GM21723 (cell line): Measurements from ENCODE around the gene CHRNA5.
A peak's percentile ranks its signal among the peaks of the same experiment; 100 is the strongest.
"Not testable (repeated sequence)": the region's sequence is repeated elsewhere in the genome, so short reads cannot be mapped to it uniquely, and the experiment has no call there.

Experiments used
- ATAC-seq: cut with Tn5 transposase; IDR thresholded peaks from one replicate; pipeline ENCODE4 v1.9.1; 2021; ENCODE audit warnings: mild to moderate bottlenecking, moderate library complexity; ENCODE audit not compliant: unreplicated experiment

The CHRNA5 gene

GRCh38 chr15:78564743-78565096 lies 600 bp upstream of the CHRNA5 start:
- peak; percentile 14 for ATAC-seq

GRCh38 chr15:78565951-78566774 lies 843 bp downstream of the CHRNA5 start:
- peak; percentile 26 for ATAC-seq

GRCh38 chr15:78567531-78567930 lies 2.2 kb downstream of the CHRNA5 start:
- no peak for ATAC-seq

- ATAC-seq: no peak
These were observed 5.4 kb downstream of the CHRNA5 start for GRCh38 chr15:78570710-78571109.

GRCh38 chr15:78571382-78571781 lies 6.1 kb downstream of the CHRNA5 start:
- no peak for ATAC-seq

- ATAC-seq: no peak
These were observed 8.1 kb downstream of the CHRNA5 start for GRCh38 chr15:78573416-78573815.

GRCh38 chr15:78574944-78575343 lies 9.6 kb downstream of the CHRNA5 start:
- no peak for ATAC-seq

- no peak for ATAC-seq
These were observed 32.3 kb downstream of the CHRNA5 start for GRCh38 chr15:78597583-78597982.

- ATAC-seq: no peak
These were observed 33.0 kb downstream of the CHRNA5 start for GRCh38 chr15:78598348-78598747.

GRCh38 chr15:78599189-78599588 lies 33.9 kb downstream of the CHRNA5 start:
- no peak for ATAC-seq

- ATAC-seq: no peak
These were observed 38.1 kb downstream of the CHRNA5 start for GRCh38 chr15:78603467-78603866.

GRCh38 chr15:78604420-78604819 lies 39.1 kb downstream of the CHRNA5 start:
- ATAC-seq: no peak

GRCh38 chr15:78605201-78605600 lies 39.9 kb downstream of the CHRNA5 start:
- no peak for ATAC-seq

- no peak for ATAC-seq
These were observed 40.4 kb downstream of the CHRNA5 start for GRCh38 chr15:78605680-78606079.

- not testable (repeated sequence) for ATAC-seq
These were observed 44.2 kb downstream of the CHRNA5 start for GRCh38 chr15:78609551-78609950.

GRCh38 chr15:78614021-78614420 lies 48.7 kb downstream of the CHRNA5 start:
- ATAC-seq: no peak

- no peak for ATAC-seq
These were observed 49.9 kb downstream of the CHRNA5 start for GRCh38 chr15:78615151-78615589.

- ATAC-seq: no peak
These were observed 51.2 kb downstream of the CHRNA5 start for GRCh38 chr15:78616506-78616905.

GRCh38 chr15:78617076-78617475 lies 51.8 kb downstream of the CHRNA5 start:
- no peak for ATAC-seq

- no peak for ATAC-seq
These were observed 52.2 kb downstream of the CHRNA5 start for GRCh38 chr15:78617516-78617915.

- ATAC-seq: no peak
These were observed 52.7 kb downstream of the CHRNA5 start for GRCh38 chr15:78618064-78618463.

- no peak for ATAC-seq
These were observed 53.2 kb downstream of the CHRNA5 start for GRCh38 chr15:78618490-78618934.
